SKM-1 treated with dmso at 0.1 percent for 144 hours (cell line): Measurements from ENCODE around the gene CA5B.
"Not testable (repeated sequence)": the region's sequence is repeated elsewhere in the genome, so short reads cannot be mapped to it uniquely, and the experiment has no call there.

Experiments
- DNase-seq: peaks from one replicate; lab custom pipeline; 2025; ENCODE audit not compliant: unreplicated experiment; lab: John Stamatoyannopoulos, UW

CA5B gene, protein sequence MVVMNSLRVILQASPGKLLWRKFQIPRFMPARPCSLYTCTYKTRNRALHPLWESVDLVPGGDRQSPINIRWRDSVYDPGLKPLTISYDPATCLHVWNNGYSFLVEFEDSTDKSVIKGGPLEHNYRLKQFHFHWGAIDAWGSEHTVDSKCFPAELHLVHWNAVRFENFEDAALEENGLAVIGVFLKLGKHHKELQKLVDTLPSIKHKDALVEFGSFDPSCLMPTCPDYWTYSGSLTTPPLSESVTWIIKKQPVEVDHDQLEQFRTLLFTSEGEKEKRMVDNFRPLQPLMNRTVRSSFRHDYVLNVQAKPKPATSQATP

DNA sequence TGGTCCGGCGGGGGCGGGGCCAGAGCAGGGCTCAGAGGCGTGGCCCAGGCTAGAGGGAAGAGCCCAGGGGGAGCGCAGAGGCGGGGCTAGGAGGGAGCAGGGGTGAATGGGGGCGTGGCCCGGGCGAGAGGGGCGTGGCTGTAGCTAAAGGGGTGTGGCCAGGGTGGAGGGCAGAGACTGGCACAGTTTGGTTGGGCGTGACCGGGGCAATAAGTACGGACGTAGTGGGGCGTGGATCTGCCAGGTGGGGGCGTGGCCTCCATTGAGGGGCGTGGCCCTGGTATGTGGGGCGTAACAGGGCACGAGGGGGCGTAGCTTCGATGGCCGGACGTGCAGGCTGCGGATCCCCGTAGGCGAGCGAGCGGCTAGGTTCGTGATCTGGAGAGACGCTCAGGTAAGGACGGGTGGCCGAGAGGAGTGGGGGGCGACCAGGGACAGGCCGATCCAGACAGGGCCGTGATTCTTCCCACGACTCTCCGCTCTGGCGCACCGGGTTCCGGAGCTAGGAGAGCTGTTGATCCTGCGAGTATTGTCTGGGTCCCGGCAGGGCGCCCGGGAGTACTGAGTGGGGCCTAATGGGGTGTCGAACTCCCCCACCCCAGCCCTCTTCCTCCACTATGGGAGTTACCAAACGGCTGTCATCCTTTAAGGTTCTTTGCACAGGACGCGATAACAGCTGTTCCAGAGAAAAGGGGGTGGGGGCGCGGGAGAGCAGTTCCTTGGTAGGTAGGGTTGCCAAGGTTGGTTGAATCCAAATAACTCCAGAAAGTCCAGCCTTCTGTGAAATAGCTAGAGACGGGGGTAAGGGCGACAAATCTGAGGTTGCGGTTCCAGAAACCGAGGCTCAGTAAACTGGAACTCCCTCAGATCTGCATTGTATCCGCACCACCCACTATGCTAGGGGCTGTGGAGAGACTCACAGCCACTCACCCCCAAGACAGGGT lies at the start of gene CA5B:
Gene CA5B, plus strand, starts transcription at position 312 of the 944 bp plus-strand sequence. CDS start 11,754 bp downstream, outside the sequence.
- DNase-seq: no peak

GRCh38 chrX:15694941-15695451 lies 43.1 kb upstream of the CA5B start:
- DNase-seq: no peak

GRCh38 chrX:15696516-15696915 lies 41.6 kb upstream of the CA5B start:
- DNase-seq: no peak

GRCh38 chrX:15702488-15703371 lies 35.3 kb upstream of the CA5B start:
- DNase-seq: no peak

GRCh38 chrX:15703809-15704208 lies 34.3 kb upstream of the CA5B start:
- DNase-seq: not testable (repeated sequence)

GRCh38 chrX:15704273-15704672 lies 33.8 kb upstream of the CA5B start:
- not testable (repeated sequence) for DNase-seq

DNA sequence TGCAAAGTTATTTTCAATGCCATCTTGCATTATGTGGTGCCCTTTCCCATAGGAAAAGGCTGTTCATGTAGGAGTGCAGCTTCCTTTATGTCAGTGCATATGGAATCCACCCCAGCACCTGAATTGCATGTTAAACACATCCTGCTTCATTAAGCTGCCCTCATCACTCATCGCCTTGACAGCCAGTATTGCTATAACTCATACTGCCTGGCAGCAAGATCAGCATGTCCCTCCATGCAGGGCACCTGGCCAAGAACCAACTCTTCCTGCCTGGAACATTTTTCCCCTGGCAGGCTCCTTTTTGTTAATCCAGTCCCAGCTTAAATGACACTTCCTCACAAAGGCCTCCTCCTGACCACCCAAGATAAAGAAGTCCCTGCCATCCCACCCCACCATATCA lies 23.5 kb upstream of the CA5B start:
- no peak for DNase-seq

- DNase-seq: no peak
Observed at GRCh38 chrX:15718283-15718970, 19.6 kb upstream of the CA5B start.

DNA sequence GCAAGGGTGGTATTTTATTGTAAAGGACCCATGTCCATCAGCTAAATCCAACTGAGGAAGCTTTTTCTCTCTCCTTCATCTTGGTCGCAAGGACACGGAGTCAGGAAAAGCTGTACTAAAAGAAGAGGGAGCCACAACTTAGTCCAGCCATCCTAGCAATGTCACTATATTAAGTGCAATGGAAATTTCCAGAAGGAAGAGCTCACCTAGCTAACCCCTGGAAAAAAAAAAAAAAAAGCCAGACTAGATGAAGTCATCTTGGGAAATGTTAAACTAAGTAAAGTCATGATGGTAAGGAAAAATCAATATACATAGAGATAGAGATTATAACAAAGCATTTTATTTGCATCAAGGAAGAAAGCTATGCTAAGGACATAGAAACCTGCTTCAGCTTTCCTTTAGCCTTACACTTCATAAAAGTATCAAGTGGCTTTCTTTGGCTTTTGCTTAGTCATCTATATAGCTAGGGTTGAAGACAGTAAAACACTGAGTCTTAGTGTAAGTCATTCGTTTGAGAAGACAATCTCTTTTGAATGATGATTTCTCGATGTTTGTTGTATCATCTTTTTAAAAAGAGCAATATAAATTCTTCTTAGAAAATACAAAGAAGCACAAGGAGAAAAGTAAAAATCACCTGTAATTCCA lies 18.6 kb upstream of the CA5B start:
- DNase-seq: no peak

GRCh38 chrX:15721911-15722310 lies 16.2 kb upstream of the CA5B start:
- no peak for DNase-seq

DNA sequence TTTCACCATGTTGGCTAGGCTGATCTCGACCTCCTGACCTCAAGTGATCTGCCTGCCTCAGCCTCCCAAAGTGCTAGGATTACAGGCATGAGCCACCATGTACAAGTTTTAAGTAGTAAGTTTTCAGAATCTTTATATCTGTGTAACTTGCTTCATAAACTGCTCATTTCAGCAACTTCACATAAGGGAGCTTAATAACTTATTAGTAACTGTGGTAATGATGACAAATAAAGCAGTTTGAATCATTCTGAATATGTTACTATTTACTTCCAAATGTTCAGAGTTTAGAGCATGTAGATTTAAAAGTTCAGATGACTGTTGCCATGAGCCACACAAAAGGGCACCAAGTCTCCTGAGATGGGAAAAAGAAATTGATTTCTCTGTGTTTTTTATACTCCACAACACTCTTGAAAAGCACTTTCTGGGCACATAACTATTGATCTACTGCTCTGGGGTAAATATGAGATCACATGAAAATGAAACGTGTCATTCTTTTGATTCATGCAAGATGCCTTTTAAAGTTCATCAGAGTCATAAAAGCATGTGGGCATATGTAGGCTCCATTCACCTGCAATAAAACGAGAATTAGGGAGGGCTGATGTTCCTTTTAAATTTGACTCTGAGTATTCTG lies 14.1 kb upstream of the CA5B start:
- no peak for DNase-seq

GRCh38 chrX:15724911-15725310 lies 13.2 kb upstream of the CA5B start:
- DNase-seq: no peak

DNA sequence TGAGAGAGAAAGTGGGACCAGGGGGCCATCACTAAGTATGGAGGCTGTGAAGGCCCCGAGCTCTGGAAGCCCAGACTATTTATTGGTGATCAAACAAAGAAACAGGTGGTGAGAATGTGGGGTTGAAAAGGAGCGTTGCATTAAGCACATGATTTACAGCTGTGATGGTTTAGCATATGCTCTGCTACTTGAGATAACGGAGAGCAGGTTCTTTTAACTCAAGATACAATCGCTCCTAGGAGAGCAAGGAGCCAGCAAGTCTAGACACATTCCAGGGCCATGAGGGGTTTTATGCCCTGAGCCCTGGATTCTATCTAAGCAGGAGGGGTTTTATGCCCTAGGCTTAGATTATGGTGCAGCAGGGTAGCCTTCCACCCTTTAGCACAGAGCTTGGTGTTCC lies 6.7 kb upstream of the CA5B start:
- DNase-seq: not testable (repeated sequence)

- no peak for DNase-seq
Observed at GRCh38 chrX:15737190-15737958, 696 bp upstream of the CA5B start.

- DNase-seq: no peak
Observed at GRCh38 chrX:15739886-15740285, 1.8 kb downstream of the CA5B start.

GRCh38 chrX:15744181-15744867 lies 6.3 kb downstream of the CA5B start:
- no peak for DNase-seq

DNA sequence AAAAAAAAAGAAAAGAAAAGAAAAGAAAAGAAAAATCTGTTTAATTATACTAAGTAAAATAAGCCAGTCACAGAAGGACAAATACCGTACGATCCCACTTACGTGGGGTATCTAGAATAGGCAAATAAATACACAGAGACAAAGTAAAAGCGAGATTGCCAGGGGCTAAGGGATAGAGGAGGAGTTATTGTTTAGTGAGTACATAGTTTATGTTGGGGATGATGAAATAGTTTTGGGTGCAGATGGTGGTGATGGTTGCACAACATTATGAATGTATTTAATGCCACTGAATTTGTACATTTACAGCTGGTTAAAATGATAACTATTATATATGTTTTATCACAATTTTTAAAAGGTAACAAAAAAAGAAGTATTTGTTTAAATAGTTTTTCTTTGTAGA lies 7.1 kb downstream of the CA5B start:
- no peak for DNase-seq

- DNase-seq: not testable (repeated sequence)
Observed at GRCh38 chrX:15746651-15747050, 8.6 kb downstream of the CA5B start.
